ENCODE measurements around the gene UBE2O. TPM values are rescaled to one million over a fixed set of nuclear protein-coding genes. Genes with fewer than 3 reads are reported as not detected.
A peak's percentile ranks its signal among the peaks of the same experiment; 100 is the strongest.

The UBE2O gene
- polyA plus RNA-seq, 1 of the 3 experiments (the other 2 are of a cell fraction), result 25.4 TPM

GRCh38 chr17:76381633-76382350 lies 71.2 kb downstream of the UBE2O start:
- Histone ChIP-seq H3F3A (replicated peaks; ENCODE audit: insufficient read depth) (peaks cover 7% of the 10 kb centered on the region), H3K9ac (no peak overlapping the region), H3K79me2 (ENCODE audit: insufficient read depth) (peaks cover 20% of the 10 kb centered on the region; the same call in 1 of the 2 replicates), H4K20me1 (ENCODE audit: insufficient read depth) (peaks cover 9% of the 10 kb centered on the region; the same call in 1 of the 2 replicates), H3K36me3 (replicated peaks in 1 of 2; ENCODE audit: control insufficient read depth in 1 of 2, insufficient read depth in 2 of 2, low read length in 1 of 2) (no peaks in the 10 kb centered on the region), H3K9me2 (no peaks in the 10 kb centered on the region), H3K4me2 (peak overlapping the region; percentile 89; the same call in 1 of the 2 replicates), H2AFZ (ENCODE audit: low read depth) (no peak overlapping the region), H3K27me3 (ENCODE audit: insufficient read depth) (no peaks in the 10 kb centered on the region), H3K9me3 (no peaks in the 10 kb centered on the region), H3K27ac (ENCODE audit: low read depth in 2 of 2, low read length in 1 of 2) (no peak overlapping the region), H3K4me1 (ENCODE audit: control insufficient read depth in 1 of 2, insufficient read depth in 2 of 2, low read depth in 1 of 2, low read length in 1 of 2) (peaks cover 0 to 42% of the 10 kb centered on the region in 2 experiments; a peak in 1 of 4 replicates), H3K4me3 (ENCODE audit: low read depth in 2 of 2, low read length in 1 of 2) (no peak overlapping the region)
- TF ChIP-seq EZH2phosphoT487 (IDR thresholded peaks at IDR 0.05; ENCODE audit: borderline replicate concordance, low read depth) (no peak), GATA2 (CRISPR knock-in tag; IDR thresholded peaks at IDR 0.05) (no peak)
- POLR2A ChIA-PET, result no interaction called here
- CTCF ChIA-PET, result interaction anchor here (0.8 to 13.8 kb wide), 12 partner anchors 13 to 368 kb away, joined by 3 to 312 read pairs (median 56); partner anchors contain the start of genes PRPSAP1, QRICH2 and UBE2O
- WGBS (ENCODE audit: low lambda C conversion rate), result 93% methylated on average over 19 of the region's 19 CpGs
- DNase-seq, result peak; percentile 38

- no peaks in the 10 kb centered on the region for H3K9me3 ChIP-seq
- H3K36me3 ChIP-seq (replicated peaks in 1 of 2; ENCODE audit: control insufficient read depth in 1 of 2, insufficient read depth in 2 of 2, low read length in 1 of 2), result no peaks in the 10 kb centered on the region
- no peak overlapping the region for H3K27ac ChIP-seq (ENCODE audit: low read depth in 2 of 2, low read length in 1 of 2)
- 94% methylated on average over 21 of the region's 21 CpGs for WGBS (ENCODE audit: low lambda C conversion rate)
- peak; percentile 27 for DNase-seq
- peaks cover 7% of the 10 kb centered on the region for H3F3A ChIP-seq (replicated peaks; ENCODE audit: insufficient read depth)
- H3K9ac ChIP-seq, result no peak overlapping the region
- ChIA-PET POLR2A (interaction anchor here (0.6 kb wide), 1 partner anchor 44 kb away, joined by 3 read pairs; no protein-coding TSS in a partner anchor), CTCF (interaction anchor here (0.9 to 13.8 kb wide), 8 partner anchors 11 to 144 kb away, joined by 3 to 312 read pairs (median 60); partner anchors contain the start of genes QRICH2 and UBE2O)
- no peak overlapping the region for H3K4me3 ChIP-seq (ENCODE audit: low read depth in 2 of 2, low read length in 1 of 2)
- H3K9me2 ChIP-seq, result no peaks in the 10 kb centered on the region
- H3K4me2 ChIP-seq, result no peak overlapping the region
- peaks cover 0 to 23% of the 10 kb centered on the region in 2 experiments; a peak in 1 of 4 replicates for H3K4me1 ChIP-seq (ENCODE audit: control insufficient read depth in 1 of 2, insufficient read depth in 2 of 2, low read depth in 1 of 2, low read length in 1 of 2)
- peaks cover under 1% of the 10 kb centered on the region; the same call in 1 of the 2 replicates for H3K79me2 ChIP-seq (ENCODE audit: insufficient read depth)
- no peaks in the 10 kb centered on the region for H3K27me3 ChIP-seq (ENCODE audit: insufficient read depth)
- H2AFZ ChIP-seq (ENCODE audit: low read depth), result no peak overlapping the region
- TF ChIP-seq FOXJ3 (CRISPR knock-in tag; IDR thresholded peaks at IDR 0.05), result no peak
- TF ChIP-seq ZBTB33 (IDR thresholded peaks at IDR 0.05; ENCODE audit: borderline replicate concordance, low read depth), result no peak
- TF ChIP-seq REST (IDR thresholded peaks at IDR 0.05; ENCODE audit: low read depth, low read length), result no peak
- TF ChIP-seq TCF12 (IDR thresholded peaks at IDR 0.05), result no peak
- TF ChIP-seq EZH2phosphoT487 (IDR thresholded peaks at IDR 0.05; ENCODE audit: borderline replicate concordance, low read depth), result no peak
- TF ChIP-seq GABPA (IDR thresholded peaks at IDR 0.05; ENCODE audit: low read depth), result no peak
- TF ChIP-seq NRF1 (IDR thresholded peaks at IDR 0.05; ENCODE audit: low read depth, low read length), result no peak
- no peak for TF ChIP-seq TAF1 (IDR thresholded peaks at IDR 0.05; ENCODE audit: borderline replicate concordance, low read depth, low read length)
- TF ChIP-seq CHD2 (IDR thresholded peaks at IDR 0.05; ENCODE audit: low read length, partially characterized antibody), result no peak
- TF ChIP-seq RAD21 (IDR thresholded peaks at IDR 0.05; ENCODE audit: low read length), result no peak
- TF ChIP-seq USF2 (IDR thresholded peaks at IDR 0.05; ENCODE audit: borderline replicate concordance, low read depth, low read length), result no peak
- TF ChIP-seq SMC3 (IDR thresholded peaks at IDR 0.05; ENCODE audit: low read depth, low read length), result no peak
- no peak for TF ChIP-seq MXI1 (IDR thresholded peaks at IDR 0.05; ENCODE audit: low read depth, low read length)
- TF ChIP-seq CTCF (IDR thresholded peaks at IDR 0.05), result no peak
- no peaks in the 10 kb centered on the region for H4K20me1 ChIP-seq (ENCODE audit: insufficient read depth)
These were observed 73.1 kb downstream of the UBE2O start for GRCh38 chr17:76379646-76380376.

All from SK-N-SH (cell line).